ENCODE data around the gene EID3.
"Not testable (repeated sequence)": the region's sequence is repeated elsewhere in the genome, so short reads cannot be mapped to it uniquely, and the experiment has no call there.

Gene EID3

GRCh38 chr12:104303538-104304151, at the start of gene EID3:
Gene EID3 (plus strand): TSS chr12:104303739. CDS start chr12:104303935, 196 bp downstream.
- no peak for DNase-seq

GRCh38 chr12:104257913-104258472, 45.5 kb upstream of the EID3 start:
- DNase-seq: no peak

- no peak for DNase-seq
Observed at GRCh38 chr12:104258476-104259067, 45.0 kb upstream of the EID3 start.

- DNase-seq: no peak
Observed at GRCh38 chr12:104263026-104263425, 40.5 kb upstream of the EID3 start.

GRCh38 chr12:104263580-104264358, 39.8 kb upstream of the EID3 start:
- DNase-seq: peak; percentile 77

GRCh38 chr12:104265436-104265835, 38.1 kb upstream of the EID3 start:
- DNase-seq: not testable (repeated sequence)

- no peak for DNase-seq
Observed at GRCh38 chr12:104272938-104273337, 30.6 kb upstream of the EID3 start.

GRCh38 chr12:104273503-104273902, 30.0 kb upstream of the EID3 start:
- no peak for DNase-seq

DNA sequence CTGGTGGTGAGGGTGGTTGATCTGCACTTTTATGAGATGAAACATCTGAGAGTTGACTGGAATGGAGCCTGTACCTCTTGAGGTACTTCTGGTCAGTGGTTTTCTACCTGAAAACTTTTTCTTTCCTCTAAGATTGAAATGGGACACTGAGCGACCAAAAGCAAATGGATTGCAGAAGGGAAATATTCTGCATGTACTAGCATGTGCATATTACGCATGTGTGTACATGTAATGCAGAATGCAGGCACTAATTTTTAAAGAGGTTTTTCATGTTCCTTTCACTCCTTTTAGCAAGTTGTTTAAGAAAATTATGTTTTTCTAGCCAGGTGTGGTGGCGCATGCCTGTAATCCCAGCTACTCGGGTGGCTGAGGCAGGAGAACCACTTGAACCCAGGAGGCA, 28.7 kb upstream of the EID3 start:
- DNase-seq: no peak

GRCh38 chr12:104275689-104276088, 27.9 kb upstream of the EID3 start:
- DNase-seq: no peak

- no peak for DNase-seq
Observed at GRCh38 chr12:104276273-104277131, 27.0 kb upstream of the EID3 start.

GRCh38 chr12:104279164-104279563, 24.4 kb upstream of the EID3 start:
- no peak for DNase-seq

DNA sequence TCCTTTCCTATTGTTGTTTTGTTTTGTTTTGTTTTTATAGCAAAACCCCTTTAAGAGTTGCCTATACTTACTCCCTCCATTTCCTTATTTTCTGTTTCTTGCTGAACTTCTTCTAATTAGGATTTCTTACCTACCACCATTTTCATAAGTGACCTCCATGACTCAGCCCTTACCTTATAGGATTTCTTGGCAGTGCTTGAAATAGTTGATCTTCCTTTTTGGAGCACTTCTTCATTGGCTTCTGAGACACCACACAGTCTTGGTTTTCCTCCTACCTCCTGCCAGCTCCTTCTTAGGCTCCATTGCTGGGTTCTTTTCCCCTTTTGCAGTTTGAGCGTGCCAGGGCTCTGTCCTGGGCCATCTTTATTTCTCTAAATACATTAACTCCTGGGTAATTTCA, 23.4 kb upstream of the EID3 start:
- DNase-seq: no peak

DNA sequence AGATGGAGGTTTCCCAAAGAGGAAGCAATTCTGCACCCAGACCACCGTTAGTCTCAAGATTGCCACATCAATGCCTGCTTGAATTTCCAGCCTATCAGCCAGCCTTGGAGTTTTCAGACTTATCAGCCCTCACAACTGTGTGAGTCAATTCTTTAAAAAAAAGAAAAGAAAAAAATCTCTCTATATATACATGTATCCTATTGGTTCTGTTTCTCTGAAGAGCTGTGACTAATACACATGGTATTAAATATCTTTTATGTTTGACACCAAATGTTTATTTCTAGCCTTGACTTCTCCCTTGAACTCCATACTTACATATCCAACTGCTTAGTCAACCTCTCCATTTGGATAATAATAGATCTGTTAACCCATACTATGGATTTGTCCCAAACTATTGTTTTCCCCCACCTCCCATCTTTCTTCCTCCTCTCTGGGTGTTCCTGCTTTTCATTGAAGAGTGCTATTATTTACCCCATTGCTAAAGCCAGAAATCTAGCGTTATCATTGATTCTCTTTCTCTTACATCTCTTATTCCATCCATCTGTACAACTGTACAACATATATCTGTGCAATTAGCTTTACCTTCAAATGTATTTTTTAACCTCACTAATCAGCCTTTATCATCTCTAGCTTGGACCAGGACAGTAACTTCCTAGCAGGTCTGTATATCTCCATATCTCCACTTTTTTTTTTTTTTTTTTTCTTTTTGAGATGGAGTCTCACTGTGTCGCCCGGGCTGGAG, 22.7 kb upstream of the EID3 start:
- no peak for DNase-seq

- no peak for DNase-seq
Observed at GRCh38 chr12:104281636-104282035, 21.9 kb upstream of the EID3 start.

DNA sequence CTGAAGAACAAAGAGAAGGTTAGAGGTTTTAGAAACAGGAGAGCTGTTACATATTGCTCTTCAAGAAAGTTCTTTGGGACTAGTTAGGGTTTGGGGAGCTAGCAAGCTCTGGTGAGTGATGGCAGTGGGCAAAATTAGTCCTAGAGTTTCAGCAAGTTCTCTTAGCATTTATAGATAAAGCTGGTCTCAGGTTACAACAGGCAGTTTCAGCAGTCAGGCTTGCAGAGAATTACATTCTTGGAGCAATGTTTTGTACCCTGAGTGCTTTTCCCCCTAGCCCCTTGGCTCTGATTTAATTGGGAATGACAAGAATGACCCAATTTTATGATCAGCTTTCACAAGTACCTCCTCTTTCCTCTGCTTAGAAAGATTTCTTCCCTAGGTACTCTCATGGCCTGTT, 21.4 kb upstream of the EID3 start:
- no peak for DNase-seq

GRCh38 chr12:104285740-104286515, 17.6 kb upstream of the EID3 start:
- DNase-seq: no peak

GRCh38 chr12:104286516-104287482, 16.7 kb upstream of the EID3 start:
- DNase-seq: peak; percentile 94

GRCh38 chr12:104288635-104289274, 14.8 kb upstream of the EID3 start:
- DNase-seq: peak; percentile 61

DNA sequence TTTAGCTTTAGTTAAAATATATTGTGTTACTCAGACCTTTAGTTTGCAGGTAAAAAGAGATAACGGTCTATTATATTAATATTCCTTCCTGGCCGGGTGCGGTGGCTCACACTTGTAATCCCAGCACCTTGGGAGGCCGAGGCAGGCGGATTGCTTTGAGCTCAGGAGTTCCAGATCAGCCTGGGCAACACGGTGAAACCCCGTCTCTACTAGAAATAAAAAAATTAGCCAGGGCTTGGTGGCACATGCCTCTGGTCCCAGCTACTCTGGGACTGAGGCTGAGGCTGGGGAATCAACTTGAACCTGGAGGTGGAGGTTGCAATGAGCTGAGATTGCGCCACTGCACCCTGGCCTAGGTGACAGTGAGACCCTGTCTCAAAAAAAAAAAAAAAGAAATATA, 13.2 kb upstream of the EID3 start:
- no peak for DNase-seq

Measured in NCI-H1694 (cell line).